H9 (cell line): Measurements from ENCODE around the gene SH3GLB2. TPM values are rescaled to one million over a fixed set of nuclear protein-coding genes. Genes with fewer than 3 reads are reported as not detected.

Source experiments
- DNase-seq: peaks from one replicate; pipeline ENCODE4 v3.0.0-alpha.2; 2017
- H2AFZ ChIP-seq: one replicate; pipeline ENCODE4 v1.6.1; 2013; ENCODE audit warnings: mild to moderate bottlenecking, low read length, control low read depth, moderate library complexity
- H2AK5ac ChIP-seq: 2 replicates; pipeline ENCODE4 v1.6.1; 2013; ENCODE audit warnings: low read length, control low read depth, mixed read lengths; ENCODE audit not compliant: insufficient read length
- H2BK120ac ChIP-seq: one replicate; pipeline ENCODE4 v1.6.1; 2013; ENCODE audit warnings: low read depth, mild to moderate bottlenecking, low read length, control low read depth, inconsistent platforms; ENCODE audit not compliant: poor library complexity, severe bottlenecking
- H2BK12ac ChIP-seq: 2 replicates; pipeline ENCODE4 v1.6.1; 2013; ENCODE audit warnings: low read length, control low read depth, mixed read lengths, low read depth; ENCODE audit not compliant: insufficient read length
- H2BK15ac ChIP-seq: 2 replicates; pipeline ENCODE4 v1.6.1; 2013; ENCODE audit warnings: low read depth, low read length, control low read depth
- H2BK20ac ChIP-seq: one replicate; pipeline ENCODE4 v1.6.1; 2013; ENCODE audit warnings: low read depth, mild to moderate bottlenecking, low read length, control low read depth, inconsistent platforms; ENCODE audit not compliant: poor library complexity, severe bottlenecking
- H2BK5ac ChIP-seq: 2 replicates; pipeline ENCODE4 v1.6.1; 2013; ENCODE audit warnings: low read length, control low read depth, mixed read lengths; ENCODE audit not compliant: insufficient read length
- H3K14ac ChIP-seq: 2 replicates; pipeline ENCODE4 v1.6.1; 2013; ENCODE audit warnings: low read length, control low read depth; ENCODE audit not compliant: insufficient read depth
- H3K18ac ChIP-seq: 2 replicates; pipeline ENCODE4 v1.6.1; 2013; ENCODE audit warnings: low read depth, mild to moderate bottlenecking, mixed read lengths, low read length, control low read depth; ENCODE audit not compliant: insufficient read length
- H3K23ac ChIP-seq: 2 replicates; pipeline ENCODE4 v1.6.1; 2013; ENCODE audit warnings: low read length, control low read depth, mixed read lengths, low read depth; ENCODE audit not compliant: insufficient read length
- H3K23me2 ChIP-seq: 2 replicates; pipeline ENCODE4 v1.6.1; 2013; ENCODE audit warnings: low read depth, mild to moderate bottlenecking, mixed read lengths, low read length, control low read depth; ENCODE audit not compliant: insufficient read length, poor library complexity, severe bottlenecking
- H3K27ac ChIP-seq: 2 replicates; pipeline ENCODE4 v1.5.1; 2013; ENCODE audit warnings: low read length, control low read depth, mixed read lengths, low read depth; ENCODE audit not compliant: insufficient read length
- H3K27me3 ChIP-seq: 2 replicates; pipeline ENCODE4 v1.6.1; 2013; ENCODE audit warnings: low read length, control low read depth, inconsistent platforms; ENCODE audit not compliant: insufficient read depth
- H3K4ac ChIP-seq: 2 replicates; pipeline ENCODE4 v1.6.1; 2013; ENCODE audit warnings: low read depth, mild to moderate bottlenecking, control low read depth, inconsistent platforms, low read length, moderate library complexity
- H3K4me1 ChIP-seq: 2 replicates; pipeline ENCODE4 v1.6.1; 2013; ENCODE audit warnings: low read length, control low read depth, inconsistent platforms; ENCODE audit not compliant: insufficient read depth
- H3K4me2 ChIP-seq: 2 replicates; pipeline ENCODE4 v1.6.1; 2013; ENCODE audit warnings: low read length, control low read depth, mixed read lengths; ENCODE audit not compliant: insufficient read length, insufficient read depth
- H3K56ac ChIP-seq: 2 replicates; pipeline ENCODE4 v1.6.1; 2013; ENCODE audit warnings: low read depth, mild to moderate bottlenecking, mixed read lengths, low read length, control low read depth; ENCODE audit not compliant: insufficient read length
- H3K79me1 ChIP-seq: 2 replicates; pipeline ENCODE4 v1.6.1; 2013; ENCODE audit warnings: low read depth, mild to moderate bottlenecking, moderate library complexity, low read length, control low read depth, inconsistent platforms; ENCODE audit not compliant: insufficient read depth, poor library complexity, severe bottlenecking
- H3K79me2 ChIP-seq: 2 replicates; pipeline ENCODE4 v1.6.1; 2013; ENCODE audit warnings: low read length, control low read depth, inconsistent platforms; ENCODE audit not compliant: insufficient read depth
- H3K9ac ChIP-seq: 2 replicates; pipeline ENCODE4 v1.6.1; 2013; ENCODE audit warnings: low read length, control low read depth, mixed read lengths; ENCODE audit not compliant: insufficient read length; ENCODE audit errors: extremely low read depth
- H3K9me3 ChIP-seq: one replicate; pipeline ENCODE4 v1.6.1; 2013; ENCODE audit warnings: low read depth, low read length, inconsistent platforms; ENCODE audit not compliant: control insufficient read depth
- H3T11ph ChIP-seq: one replicate; pipeline ENCODE4 v1.6.1; 2013; ENCODE audit warnings: mild to moderate bottlenecking, low read length, control low read depth, inconsistent platforms
- H4K20me1 ChIP-seq: one replicate; pipeline ENCODE4 v1.6.1; 2013; ENCODE audit not compliant: control insufficient read depth, insufficient read length, insufficient read depth
- H4K5ac ChIP-seq: 2 replicates; pipeline ENCODE4 v1.6.1; 2013; ENCODE audit warnings: low read depth, mild to moderate bottlenecking, mixed read lengths, low read length, control low read depth; ENCODE audit not compliant: insufficient read length
- H4K8ac ChIP-seq: replicated peaks from 2 replicates; pipeline ENCODE4 v1.6.1; 2013; ENCODE audit warnings: low read length, control low read depth, mixed read lengths, low read depth; ENCODE audit not compliant: insufficient read length
- H4K91ac ChIP-seq: 2 replicates; pipeline ENCODE4 v1.6.1; 2013; ENCODE audit warnings: low read depth, mild to moderate bottlenecking, moderate library complexity, mixed read lengths, low read length, control low read depth; ENCODE audit not compliant: insufficient read length
- H3K27ac Mint-ChIP-seq, 3 experiments: 2 replicates in 2 of 3; 3 replicates in 1 of 3; pipeline ENCODE4 v1.8.0; 2020 to 2021; ENCODE audit warnings: mixed read lengths in 3 of 3, mild to moderate bottlenecking in 1 of 3, moderate library complexity in 1 of 3
- H3K27me3 Mint-ChIP-seq: 2 replicates; pipeline ENCODE4 v1.8.0; 2021; ENCODE audit warnings: low read depth, mild to moderate bottlenecking, moderate library complexity, mixed read lengths
- H3K36me3 Mint-ChIP-seq, 3 experiments: 2 replicates in 2 of 3; 3 replicates in 1 of 3; pipeline ENCODE4 v1.8.0; 2020 to 2021; ENCODE audit warnings: low read depth in 3 of 3, mixed read lengths in 3 of 3; ENCODE audit not compliant: insufficient read depth in 1 of 3
- H3K4me1 Mint-ChIP-seq, 2 experiments: 2 replicates each; pipeline ENCODE4 v1.8.0; 2020; ENCODE audit warnings: mixed read lengths in 2 of 2
- H3K4me3 Mint-ChIP-seq, 2 experiments: 2 replicates in 1 of 2; 3 replicates in 1 of 2; pipeline ENCODE4 v1.8.0; 2020 to 2021; ENCODE audit warnings: mild to moderate bottlenecking in 2 of 2, mixed read lengths in 2 of 2, moderate library complexity in 1 of 2
- H3K9me3 Mint-ChIP-seq, 2 experiments: 2 replicates in 1 of 2; 3 replicates in 1 of 2; pipeline ENCODE4 v1.8.0; 2020; ENCODE audit warnings: mild to moderate bottlenecking in 2 of 2, mixed read lengths in 2 of 2, moderate library complexity in 1 of 2
- WGBS: extraction: QIAGEN DNeasy Blood & Tissue Kit; methylation state at CpG from one replicate; pipeline ENCODE4 v1.1.7; 2013; ENCODE audit warnings: missing lambda C conversion rate, low lambda C conversion rate, mixed read lengths; ENCODE audit not compliant: insufficient read length; ENCODE audit errors: extremely low coverage; 5-methylcytosine and 5-hydroxymethylcytosine counted together
- total RNA-seq: library from RNA; stranded (reverse); gene quantifications from 2 replicates; pipeline ENCODE4 v1.2.1, GENCODE V29; 2021
- TF ChIP-seq, protein P1 (sequence below): fragments of 200-600 bp; sonication (generic); conservative IDR thresholded peaks from 3 replicates; pipeline ENCODE4 v1.8.0; 2021; ENCODE audit warnings: antibody characterized with exemption, mild to moderate bottlenecking

Gene SH3GLB2
- total RNA-seq, 1 experiment from 2014 or later = 69.5 TPM

DNA sequence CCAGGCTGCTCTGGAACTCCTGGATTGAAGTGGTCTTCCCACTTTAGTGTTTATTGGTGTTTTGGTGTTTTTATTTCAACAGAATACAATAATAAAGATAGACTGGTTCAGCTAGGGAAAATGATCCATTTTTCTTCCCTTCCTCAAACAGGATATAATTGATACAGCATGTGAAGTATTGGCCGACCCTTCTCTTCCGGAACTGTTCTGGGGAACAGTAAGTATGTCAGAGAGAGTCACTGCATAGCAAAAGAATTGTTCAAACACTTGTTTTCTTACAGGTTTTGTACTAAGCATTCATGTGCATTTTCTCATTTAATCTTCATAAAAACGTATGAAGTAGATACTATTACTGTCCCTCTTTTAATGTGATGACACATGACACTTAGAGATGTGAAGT lies 49.0 kb downstream of the SH3GLB2 start:
- Histone ChIP-seq H3K23me2 (no peaks in the 10 kb centered on the region), H3K9me3 (no peaks in the 10 kb centered on the region), H2BK5ac (no peak overlapping the region), H2BK120ac (no peak overlapping the region), H3K56ac (no peak overlapping the region), H2BK15ac (no peak overlapping the region), H3K23ac (no peak overlapping the region), H3K14ac (no peak overlapping the region), H3K4me1 (no peaks in the 10 kb centered on the region), H3K18ac (no peak overlapping the region), H3K27me3 (no peaks in the 10 kb centered on the region), H4K5ac (no peak overlapping the region), H2AFZ (no peak overlapping the region), H3K79me2 (no peaks in the 10 kb centered on the region), H2AK5ac (no peak overlapping the region), H3K27ac (no peak overlapping the region), H2BK20ac (no peak overlapping the region), H2BK12ac (no peak overlapping the region), H4K8ac (no peak overlapping the region), H3K4ac (no peak overlapping the region), H3K9ac (no peak overlapping the region), H3K4me2 (no peak overlapping the region), H4K91ac (no peak overlapping the region), H3T11ph (no peak overlapping the region), H4K20me1 (no peaks in the 10 kb centered on the region), H3K79me1 (no peaks in the 10 kb centered on the region)
- no peak overlapping the region for H3K4me3 Mint-ChIP-seq
- H3K36me3 Mint-ChIP-seq = peaks cover 48 to 90% (median 85%) of the 10 kb centered on the region in 3 experiments; a peak in 6 of 7 replicates
- DNase-seq = no peak
- no peaks in the 10 kb centered on the region for H3K4me1 Mint-ChIP-seq
- no peak overlapping the region for H3K27ac Mint-ChIP-seq
- no CpG with 5 or more reads among the region's 3 CpGs for WGBS
- H3K27me3 Mint-ChIP-seq = no peaks in the 10 kb centered on the region
- no peaks in the 10 kb centered on the region for H3K9me3 Mint-ChIP-seq
- TF ChIP-seq, protein P1, sequence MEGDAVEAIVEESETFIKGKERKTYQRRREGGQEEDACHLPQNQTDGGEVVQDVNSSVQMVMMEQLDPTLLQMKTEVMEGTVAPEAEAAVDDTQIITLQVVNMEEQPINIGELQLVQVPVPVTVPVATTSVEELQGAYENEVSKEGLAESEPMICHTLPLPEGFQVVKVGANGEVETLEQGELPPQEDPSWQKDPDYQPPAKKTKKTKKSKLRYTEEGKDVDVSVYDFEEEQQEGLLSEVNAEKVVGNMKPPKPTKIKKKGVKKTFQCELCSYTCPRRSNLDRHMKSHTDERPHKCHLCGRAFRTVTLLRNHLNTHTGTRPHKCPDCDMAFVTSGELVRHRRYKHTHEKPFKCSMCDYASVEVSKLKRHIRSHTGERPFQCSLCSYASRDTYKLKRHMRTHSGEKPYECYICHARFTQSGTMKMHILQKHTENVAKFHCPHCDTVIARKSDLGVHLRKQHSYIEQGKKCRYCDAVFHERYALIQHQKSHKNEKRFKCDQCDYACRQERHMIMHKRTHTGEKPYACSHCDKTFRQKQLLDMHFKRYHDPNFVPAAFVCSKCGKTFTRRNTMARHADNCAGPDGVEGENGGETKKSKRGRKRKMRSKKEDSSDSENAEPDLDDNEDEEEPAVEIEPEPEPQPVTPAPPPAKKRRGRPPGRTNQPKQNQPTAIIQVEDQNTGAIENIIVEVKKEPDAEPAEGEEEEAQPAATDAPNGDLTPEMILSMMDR = no peak
